Skeletal muscle tissue (tissue), 4 donors: ENCODE data around the gene PGA4. TPM values are rescaled to one million over a fixed set of nuclear protein-coding genes. Genes with fewer than 3 reads are reported as not detected.

Experiments used
- H3K27ac ChIP-seq: one replicate; pipeline ENCODE4 v1.7.0; 2013; ENCODE audit warnings: mild to moderate bottlenecking, low read depth, low read length, inconsistent platforms
- H3K27me3 ChIP-seq, 3 donors: one replicate each; pipeline ENCODE4 v1.7.0; 2013; ENCODE audit warnings: low read length in 3 of 3; ENCODE audit not compliant: control insufficient read depth in 3 of 3, insufficient read depth in 3 of 3
- H3K36me3 ChIP-seq, 3 donors: one replicate each; pipeline ENCODE4 v1.7.0; 2013; ENCODE audit warnings: low read length in 3 of 3; ENCODE audit not compliant: control insufficient read depth in 3 of 3, insufficient read depth in 3 of 3
- H3K4me1 ChIP-seq, 3 donors: one replicate each; pipeline ENCODE4 v1.7.0; 2013; ENCODE audit warnings: low read length in 3 of 3, mild to moderate bottlenecking in 3 of 3; ENCODE audit not compliant: control insufficient read depth in 3 of 3, insufficient read depth in 3 of 3
- H3K4me3 ChIP-seq, 3 donors: one replicate each; pipeline ENCODE4 v1.7.0; 2013; ENCODE audit warnings: low read length in 3 of 3
- H3K9ac ChIP-seq, 3 donors: one replicate each; pipeline ENCODE4 v1.7.0; 2013; ENCODE audit warnings: low read length in 3 of 3, mild to moderate bottlenecking in 3 of 3, moderate library complexity in 2 of 3, low read depth in 1 of 3
- H3K9me3 ChIP-seq, 3 donors: one replicate each; pipeline ENCODE4 v1.7.0; 2013; ENCODE audit warnings: low read length in 3 of 3; ENCODE audit not compliant: control insufficient read depth in 3 of 3
- total RNA-seq: library from RNA; depleted of rRNA; stranded (reverse); fragments of >200 nt; gene quantifications from one replicate; pipeline ENCODE4 v1.2.3, GENCODE V29; 2014
- donor health status: Osteomylitis.

Gene PGA4
- total RNA-seq, 1 donor from 2014 or later: 3.7 TPM

GRCh38 chr11:61187505-61188130 is 34.5 kb upstream of the PGA4 start:
- Histone ChIP-seq H3K9me3 (no peaks in the 10 kb centered on the region), H3K9ac (no peak overlapping the region), H3K4me1 (no peaks in the 10 kb centered on the region), H3K4me3 (no peak overlapping the region), H3K36me3 (no peaks in the 10 kb centered on the region), H3K27me3 (peaks cover 0 to 3% (median 2%) of the 10 kb centered on the region in 3 donors), H3K27ac (no peak overlapping the region)

- Histone ChIP-seq H3K27ac (no peak overlapping the region), H3K9me3 (no peaks in the 10 kb centered on the region), H3K4me1 (no peaks in the 10 kb centered on the region), H3K36me3 (no peaks in the 10 kb centered on the region), H3K4me3 (no peak overlapping the region), H3K9ac (no peak overlapping the region), H3K27me3 (peaks cover 0 to 3% (median 2%) of the 10 kb centered on the region in 3 donors)
Observed at GRCh38 chr11:61189933-61190332, 32.2 kb upstream of the PGA4 start.

GRCh38 chr11:61193596-61193995 is 28.6 kb upstream of the PGA4 start:
- Histone ChIP-seq H3K27me3 (peaks cover 0 to 3% (median 1%) of the 10 kb centered on the region in 3 donors), H3K9ac (no peak overlapping the region), H3K4me1 (no peaks in the 10 kb centered on the region), H3K4me3 (no peak overlapping the region), H3K27ac (no peak overlapping the region), H3K9me3 (peaks cover 0 to 2% (median under 1%) of the 10 kb centered on the region in 3 donors), H3K36me3 (no peaks in the 10 kb centered on the region)

DNA sequence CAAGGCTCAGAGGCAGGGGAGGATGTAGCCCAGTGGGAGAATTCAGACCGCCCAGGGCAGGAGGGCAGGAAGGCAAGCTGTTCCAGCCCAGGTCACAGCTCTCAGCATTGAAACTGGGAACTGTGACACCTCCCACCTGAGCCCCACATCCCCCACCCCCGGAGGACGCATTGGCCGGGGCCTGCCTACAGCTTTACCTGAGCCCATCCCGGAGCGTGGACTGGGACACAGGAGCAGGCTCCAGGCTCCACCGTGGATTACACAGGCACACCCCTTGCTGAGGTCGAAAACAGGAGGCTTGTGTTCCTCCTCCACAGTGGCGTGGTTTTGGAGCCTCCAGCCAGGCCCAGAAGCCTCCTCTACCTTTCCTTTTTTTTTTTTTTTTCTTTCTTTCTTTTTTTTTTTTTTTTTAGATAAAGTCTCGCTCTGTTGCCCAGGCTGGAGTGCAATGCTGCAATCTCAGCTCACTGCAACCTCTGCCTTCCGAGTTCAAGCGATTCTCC is 27.9 kb upstream of the PGA4 start:
- H3K9me3 ChIP-seq: peaks cover 2 to 5% (median 4%) of the 10 kb centered on the region in 3 donors
- no peak overlapping the region for H3K27ac ChIP-seq
- no peak overlapping the region for H3K4me3 ChIP-seq
- H3K27me3 ChIP-seq: peaks cover 0 to 3% (median 0%) of the 10 kb centered on the region in 3 donors
- H3K4me1 ChIP-seq: no peaks in the 10 kb centered on the region
- H3K36me3 ChIP-seq: no peaks in the 10 kb centered on the region
- no peak overlapping the region for H3K9ac ChIP-seq

DNA sequence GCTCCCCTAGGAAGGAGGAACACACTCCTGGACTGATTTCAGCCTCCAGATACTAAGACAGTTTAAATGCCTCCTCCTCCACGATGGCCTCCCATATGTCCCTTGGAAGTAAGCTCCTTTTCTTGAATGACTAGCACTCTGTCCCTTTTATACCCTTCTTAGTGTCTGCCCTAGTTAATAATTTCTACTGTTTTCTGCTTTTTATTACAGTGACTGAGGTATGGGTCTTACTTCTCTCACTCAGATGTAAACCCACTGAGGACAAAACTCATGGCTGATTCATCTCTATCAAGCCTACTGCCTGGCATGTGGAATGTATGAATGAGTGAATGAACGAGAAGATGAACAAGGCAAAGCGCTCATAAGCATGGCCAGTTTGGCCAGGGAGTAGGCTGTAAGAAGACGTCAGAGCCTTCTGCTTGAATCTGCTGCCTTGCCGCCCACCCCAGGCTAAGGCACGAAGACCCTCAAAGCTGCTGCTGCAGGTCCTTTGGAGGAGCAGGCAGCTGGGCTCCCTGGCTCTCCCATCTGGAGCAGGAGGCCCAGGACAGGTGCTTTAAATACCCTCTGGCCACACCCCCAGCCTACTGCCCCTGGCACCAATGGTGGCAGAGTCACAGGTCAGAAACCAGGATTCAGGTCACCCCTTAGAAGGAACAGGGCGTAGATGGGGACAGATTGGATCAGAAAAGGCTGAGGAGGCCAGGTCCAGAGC is 27.0 kb upstream of the PGA4 start:
- peaks cover 0 to 3% (median 0%) of the 10 kb centered on the region in 3 donors for H3K27me3 ChIP-seq

DNA sequence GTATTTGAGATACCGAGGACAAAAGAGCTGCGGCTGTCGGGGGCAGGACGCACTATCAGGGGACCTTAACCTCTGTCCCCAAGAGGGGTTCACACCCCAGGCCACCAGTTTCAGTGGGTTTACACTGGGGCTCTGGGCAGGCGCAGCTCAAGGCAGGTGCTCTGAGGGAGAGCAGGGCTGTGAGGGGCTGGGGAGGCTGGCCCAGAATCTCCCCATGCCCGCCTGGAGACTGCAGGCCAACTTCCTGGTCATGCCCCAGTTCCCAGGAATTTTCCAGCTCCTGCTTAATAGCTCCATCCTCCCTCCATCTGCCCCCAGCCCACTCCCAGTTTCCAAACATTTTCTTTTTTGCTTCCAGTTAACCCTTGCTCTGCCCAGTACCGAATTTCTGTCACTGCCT is 26.4 kb upstream of the PGA4 start:
- Histone ChIP-seq H3K27ac (no peak overlapping the region), H3K4me3 (no peak overlapping the region), H3K9me3 (peaks cover 2 to 6% (median 5%) of the 10 kb centered on the region in 3 donors), H3K9ac (no peak overlapping the region), H3K4me1 (no peaks in the 10 kb centered on the region), H3K27me3 (peaks cover 0 to 3% (median 0%) of the 10 kb centered on the region in 3 donors), H3K36me3 (no peaks in the 10 kb centered on the region)

More for the DNA sequence above, 27.0 kb upstream of the PGA4 start:
- Histone ChIP-seq H3K9ac (no peak overlapping the region), H3K4me1 (no peaks in the 10 kb centered on the region), H3K4me3 (no peak overlapping the region), H3K27ac (no peak overlapping the region), H3K9me3 (peaks cover 2 to 6% (median 5%) of the 10 kb centered on the region in 3 donors), H3K36me3 (no peaks in the 10 kb centered on the region)

DNA sequence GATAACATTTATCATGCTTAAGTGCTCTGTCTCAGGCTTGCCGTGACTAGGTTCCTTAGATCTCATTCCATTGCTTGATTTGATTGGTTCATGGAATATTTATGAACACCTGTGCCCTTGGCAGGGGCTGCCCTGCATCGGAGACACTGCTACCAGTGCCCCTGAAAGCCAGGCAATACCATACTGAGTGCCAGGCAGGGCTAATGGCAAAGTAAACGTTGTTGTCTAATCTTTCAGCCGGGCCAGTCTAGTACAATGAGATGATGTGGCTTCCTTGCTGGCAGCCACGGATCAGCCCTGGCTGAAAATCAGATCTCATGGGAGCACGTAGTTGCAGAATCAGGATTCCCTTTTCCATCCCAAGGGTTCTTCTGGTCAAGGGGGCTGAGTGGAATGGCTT is 23.8 kb upstream of the PGA4 start:
- no peak overlapping the region for H3K27ac ChIP-seq
- H3K9me3 ChIP-seq: peaks cover 2 to 6% (median 5%) of the 10 kb centered on the region in 3 donors
- H3K4me1 ChIP-seq: no peaks in the 10 kb centered on the region
- no peak overlapping the region for H3K9ac ChIP-seq
- H3K27me3 ChIP-seq: peaks cover 0 to 3% (median 0%) of the 10 kb centered on the region in 3 donors
- no peaks in the 10 kb centered on the region for H3K36me3 ChIP-seq
- no peak overlapping the region for H3K4me3 ChIP-seq

- Histone ChIP-seq H3K36me3 (no peaks in the 10 kb centered on the region), H3K4me1 (no peaks in the 10 kb centered on the region), H3K4me3 (no peak overlapping the region), H3K27me3 (peaks cover 0 to 3% (median 0%) of the 10 kb centered on the region in 3 donors), H3K27ac (no peak overlapping the region), H3K9ac (no peak overlapping the region), H3K9me3 (peaks cover 2 to 6% (median 5%) of the 10 kb centered on the region in 3 donors)
Observed at GRCh38 chr11:61198948-61199523, 23.1 kb upstream of the PGA4 start.

GRCh38 chr11:61201476-61201875 is 20.7 kb upstream of the PGA4 start:
- Histone ChIP-seq H3K9ac (no peak overlapping the region), H3K27ac (no peak overlapping the region), H3K4me3 (no peak overlapping the region), H3K4me1 (no peaks in the 10 kb centered on the region), H3K9me3 (peaks cover 2 to 6% (median 5%) of the 10 kb centered on the region in 3 donors), H3K36me3 (no peaks in the 10 kb centered on the region), H3K27me3 (peaks cover 0 to 3% (median 3%) of the 10 kb centered on the region in 3 donors)
